ENCODE measurements around the gene BMP6.

Gene BMP6

DNA sequence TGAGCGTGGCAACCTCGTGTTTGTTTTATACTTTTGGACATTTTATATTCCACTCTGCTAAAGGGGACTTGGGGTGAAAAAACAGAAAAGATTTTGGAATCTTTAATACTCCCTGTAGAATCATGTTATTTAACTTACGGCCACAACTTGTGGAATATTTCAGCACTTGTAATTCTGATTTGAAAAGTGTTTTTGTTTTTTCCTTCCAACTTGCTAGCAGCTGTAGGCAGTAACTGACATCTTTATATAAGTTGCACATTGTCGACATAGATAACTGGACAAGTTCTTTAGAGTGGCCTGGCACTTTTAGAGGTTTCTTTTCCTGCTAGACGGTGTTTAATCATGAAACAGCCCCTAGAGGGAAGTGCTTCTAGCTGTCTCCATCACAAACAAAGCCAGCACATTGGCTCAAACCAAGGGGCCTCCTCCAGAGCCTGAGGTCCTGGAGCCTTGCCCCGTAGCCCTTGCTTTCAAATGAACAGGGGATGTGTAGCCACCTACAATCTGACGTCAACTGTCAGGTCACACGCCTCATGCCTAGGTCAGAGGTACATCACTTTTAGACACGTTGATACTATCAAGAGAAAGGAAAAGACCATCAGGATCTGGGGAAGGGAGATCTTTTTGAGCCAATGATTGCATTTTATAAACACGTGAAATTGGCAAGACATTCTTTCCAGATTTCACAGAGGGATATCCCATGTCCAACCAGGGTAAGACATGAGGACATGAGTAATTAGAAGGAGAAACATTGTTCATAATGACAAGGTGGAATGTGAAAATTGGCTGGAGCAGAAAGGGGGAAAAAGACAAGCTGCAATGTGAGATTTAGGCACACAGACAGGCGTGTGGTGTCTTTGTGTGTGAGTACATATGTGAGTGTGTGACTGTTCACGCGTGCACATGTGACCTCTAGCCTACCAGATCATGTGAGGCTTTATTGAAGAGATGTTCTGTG lies 92.6 kb downstream of the BMP6 start:
- TF ChIP-seq, protein P1, sequence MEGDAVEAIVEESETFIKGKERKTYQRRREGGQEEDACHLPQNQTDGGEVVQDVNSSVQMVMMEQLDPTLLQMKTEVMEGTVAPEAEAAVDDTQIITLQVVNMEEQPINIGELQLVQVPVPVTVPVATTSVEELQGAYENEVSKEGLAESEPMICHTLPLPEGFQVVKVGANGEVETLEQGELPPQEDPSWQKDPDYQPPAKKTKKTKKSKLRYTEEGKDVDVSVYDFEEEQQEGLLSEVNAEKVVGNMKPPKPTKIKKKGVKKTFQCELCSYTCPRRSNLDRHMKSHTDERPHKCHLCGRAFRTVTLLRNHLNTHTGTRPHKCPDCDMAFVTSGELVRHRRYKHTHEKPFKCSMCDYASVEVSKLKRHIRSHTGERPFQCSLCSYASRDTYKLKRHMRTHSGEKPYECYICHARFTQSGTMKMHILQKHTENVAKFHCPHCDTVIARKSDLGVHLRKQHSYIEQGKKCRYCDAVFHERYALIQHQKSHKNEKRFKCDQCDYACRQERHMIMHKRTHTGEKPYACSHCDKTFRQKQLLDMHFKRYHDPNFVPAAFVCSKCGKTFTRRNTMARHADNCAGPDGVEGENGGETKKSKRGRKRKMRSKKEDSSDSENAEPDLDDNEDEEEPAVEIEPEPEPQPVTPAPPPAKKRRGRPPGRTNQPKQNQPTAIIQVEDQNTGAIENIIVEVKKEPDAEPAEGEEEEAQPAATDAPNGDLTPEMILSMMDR (IDR thresholded peaks at IDR 0.05; ENCODE audit: control insufficient read depth, insufficient read depth, low read depth, low read length, missing control alignments): no peak
- H3K4me3 ChIP-seq (ENCODE audit: control insufficient read depth, low read depth, low read length): no peak overlapping the region

DNA sequence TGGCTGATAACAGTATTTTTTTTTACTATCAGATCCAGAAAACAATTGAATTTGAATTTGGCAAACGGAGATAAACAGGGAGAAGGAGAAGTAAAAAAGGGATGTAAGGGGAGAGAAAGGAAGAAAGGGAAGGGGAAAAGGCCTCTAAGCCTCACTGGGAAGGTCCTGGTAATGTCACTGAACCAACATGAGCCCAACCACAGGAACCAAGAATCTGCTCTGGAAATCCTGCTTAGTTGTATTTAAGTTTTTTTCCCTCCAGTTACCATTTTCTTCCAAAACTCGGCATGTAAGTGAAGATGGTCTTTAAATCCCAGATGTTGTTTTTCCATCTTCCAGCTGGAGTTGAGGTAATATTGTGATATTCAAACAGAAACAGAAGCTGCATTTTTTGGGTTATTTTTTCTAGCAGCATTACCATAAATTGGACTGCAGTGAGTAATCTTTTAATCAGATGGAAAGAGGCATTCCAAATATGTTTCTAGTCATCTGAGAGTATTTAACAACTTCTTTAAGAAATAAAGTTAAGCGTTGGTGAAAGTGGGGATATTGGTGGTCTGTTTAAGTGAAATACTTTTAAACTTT lies 93.6 kb downstream of the BMP6 start:
- H3K4me3 ChIP-seq (ENCODE audit: control insufficient read depth, low read depth, low read length): no peak overlapping the region
- DNase-seq (ENCODE audit: low read depth): peak; percentile 34
- TF ChIP-seq, protein P1 (IDR thresholded peaks at IDR 0.05; ENCODE audit: control insufficient read depth, insufficient read depth, low read depth, low read length, missing control alignments): no peak

More for the DNA sequence above, 92.6 kb downstream of the BMP6 start:
- no peak for DNase-seq (ENCODE audit: low read depth)

DNA sequence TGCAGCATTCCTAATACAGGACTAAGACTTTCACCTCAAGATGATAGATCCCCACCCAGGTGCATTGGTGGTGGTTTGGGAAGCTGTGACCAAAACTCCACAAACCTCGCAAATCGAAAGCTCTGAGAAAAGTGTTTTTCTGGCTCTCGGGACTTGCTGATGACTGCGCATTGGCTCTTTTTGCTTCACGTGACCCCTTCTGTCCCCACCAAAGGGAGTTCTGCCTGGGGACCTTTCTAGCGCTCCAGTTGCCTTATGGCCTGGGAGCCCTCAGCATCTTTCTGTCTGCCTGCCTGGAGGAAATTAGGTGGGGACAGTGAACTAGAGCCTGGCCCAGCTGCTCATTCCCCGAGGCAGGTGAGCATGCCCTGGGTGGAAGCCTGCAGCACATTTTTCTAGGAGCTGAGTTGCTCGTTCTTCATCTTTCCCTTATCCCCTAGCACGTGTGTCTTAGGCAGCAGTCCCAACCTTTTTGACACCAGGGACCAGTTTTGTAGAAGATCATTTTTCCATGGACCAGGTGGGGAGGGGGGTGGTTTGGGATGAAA lies 94.5 kb downstream of the BMP6 start:
- no peak for DNase-seq (ENCODE audit: low read depth)
- TF ChIP-seq, protein P1 (IDR thresholded peaks at IDR 0.05; ENCODE audit: control insufficient read depth, insufficient read depth, low read depth, low read length, missing control alignments): no peak
- no peak overlapping the region for H3K4me3 ChIP-seq (ENCODE audit: control insufficient read depth, low read depth, low read length)

DNA sequence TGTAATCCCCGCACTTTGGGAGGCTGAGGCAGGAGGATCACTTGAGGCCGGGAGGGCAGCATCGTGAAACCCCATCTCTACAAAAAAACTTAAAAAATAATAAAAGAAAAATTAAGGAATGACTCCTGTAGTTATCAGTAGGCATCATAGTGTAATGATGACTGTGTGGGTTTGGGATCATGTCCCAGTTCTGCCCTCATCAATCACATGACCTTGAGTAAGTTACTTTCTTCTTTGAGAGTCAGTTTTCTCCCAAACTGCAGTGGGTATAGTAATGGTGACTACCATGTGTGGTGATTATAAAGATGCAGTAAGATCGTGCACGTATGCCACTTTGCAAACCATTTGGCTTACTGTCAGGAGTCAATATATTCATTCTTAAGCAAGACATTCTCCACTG lies 95.5 kb downstream of the BMP6 start:
- TF ChIP-seq, protein P1 (IDR thresholded peaks at IDR 0.05; ENCODE audit: control insufficient read depth, insufficient read depth, low read depth, low read length, missing control alignments): no peak
- no peak for DNase-seq (ENCODE audit: low read depth)
- H3K4me3 ChIP-seq (ENCODE audit: control insufficient read depth, low read depth, low read length): no peak overlapping the region

DNA sequence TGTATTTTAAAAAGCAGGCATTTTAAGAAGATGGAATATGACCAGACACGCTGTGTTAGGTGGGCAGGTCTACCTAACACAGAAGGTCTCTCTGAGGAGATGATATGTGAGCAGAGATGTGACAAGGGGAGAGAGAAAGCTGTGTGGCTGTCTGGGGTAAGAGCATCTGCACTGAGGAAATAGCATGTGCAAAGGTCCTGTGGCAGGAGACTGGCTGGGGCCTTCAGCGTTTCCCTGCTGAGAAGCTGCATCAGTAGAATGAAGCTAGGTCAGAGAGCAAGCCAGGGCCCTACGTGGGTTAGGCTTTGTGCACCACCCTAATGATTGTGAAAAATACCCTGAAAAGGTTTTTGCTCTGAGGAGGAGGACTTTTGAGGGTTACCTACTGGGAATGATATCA lies 97.7 kb downstream of the BMP6 start:
- DNase-seq (ENCODE audit: low read depth): no peak
- no peak overlapping the region for H3K4me3 ChIP-seq (ENCODE audit: control insufficient read depth, low read depth, low read length)
- TF ChIP-seq, protein P1 (IDR thresholded peaks at IDR 0.05; ENCODE audit: control insufficient read depth, insufficient read depth, low read depth, low read length, missing control alignments): no peak

DNA sequence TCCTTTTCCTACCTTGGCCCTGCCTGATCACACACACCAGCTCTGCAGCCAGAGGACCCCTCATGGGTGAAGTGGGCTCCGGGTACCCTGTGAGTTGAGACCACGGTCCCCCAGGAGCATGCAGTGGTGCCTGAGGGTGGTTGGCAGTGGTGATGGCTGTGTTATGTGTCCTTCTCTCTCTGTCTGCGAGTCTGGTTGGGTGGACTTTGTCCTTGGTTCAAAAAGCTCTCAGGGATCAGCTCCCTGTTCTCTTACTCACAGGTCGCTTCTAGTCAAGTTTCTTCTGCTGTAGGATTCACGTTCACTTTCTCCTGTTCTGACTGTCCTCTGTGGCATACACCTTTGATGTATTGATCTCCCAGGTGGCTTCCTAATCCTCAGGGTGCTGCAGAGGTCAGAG lies 100.1 kb downstream of the BMP6 start:
- no peak for DNase-seq (ENCODE audit: low read depth)
- H3K4me3 ChIP-seq (ENCODE audit: control insufficient read depth, low read depth, low read length): no peak overlapping the region
- TF ChIP-seq, protein P1 (IDR thresholded peaks at IDR 0.05; ENCODE audit: control insufficient read depth, insufficient read depth, low read depth, low read length, missing control alignments): no peak

Measured in AG09309 (cell line).